Measurements from ENCODE around the gene KDF1.

Gene KDF1

GRCh38 chr1:26922431-26922729 is 37.9 kb downstream of the KDF1 start:
- H3K27ac ChIP-seq, result peak overlapping the region; percentile 94
- no peak for TF ChIP-seq CTCF (conservative IDR thresholded peaks at IDR 0.05)
- TF ChIP-seq ZFX (IDR thresholded peaks at IDR 0.05), result no peak

- no peak for TF ChIP-seq CTCF (conservative IDR thresholded peaks at IDR 0.05)
- TF ChIP-seq ZFX (IDR thresholded peaks at IDR 0.05), result peak; percentile 94
- H3K27ac ChIP-seq, result peak within 1 kb of the TSS; percentile 94
These were observed 38.5 kb downstream of the KDF1 start, which contains the start of gene NUDC for GRCh38 chr1:26921540-26922430. TSS of gene NUDC (plus strand) at chr1:26921743. CDS start at chr1:26921849, 106 bp downstream.

- TF ChIP-seq CTCF (conservative IDR thresholded peaks at IDR 0.05) (no peak), ZFX (IDR thresholded peaks at IDR 0.05) (no peak)
- peak overlapping the region; percentile 94 for H3K27ac ChIP-seq
These were observed 39.1 kb downstream of the KDF1 start for GRCh38 chr1:26921126-26921539.

- no peak overlapping the region for H3K27ac ChIP-seq
These were observed 44.9 kb downstream of the KDF1 start for GRCh38 chr1:26915204-26915842.

GRCh38 chr1:26913754-26914619 is 46.3 kb downstream of the KDF1 start, which contains the start of gene NR0B2:
TSS of gene NR0B2 (minus strand) at chr1:26913975. CDS start at chr1:26913940, 35 bp downstream.
- peak within 1 kb of the TSS; percentile 5; the same call in 1 of the 2 replicates for H3K27ac ChIP-seq
- TF ChIP-seq ZFX (IDR thresholded peaks at IDR 0.05) (no peak), CTCF (conservative IDR thresholded peaks at IDR 0.05) (no peak)

More at GRCh38 chr1:26915204-26915842, 44.9 kb downstream of the KDF1 start:
- TF ChIP-seq ZFX (IDR thresholded peaks at IDR 0.05), result no peak
- TF ChIP-seq CTCF (conservative IDR thresholded peaks at IDR 0.05), result no peak

GRCh38 chr1:26913389-26913753 is 46.9 kb downstream of the KDF1 start:
- no peak for TF ChIP-seq CTCF (conservative IDR thresholded peaks at IDR 0.05)
- TF ChIP-seq ZFX (IDR thresholded peaks at IDR 0.05), result no peak
- 0 out of 2 replicates have a peak overlapping the region, but pooled peaks have one; percentile 5 for H3K27ac ChIP-seq
